GM21423 (cell line): Measurements from ENCODE around the gene MRPL22.
A peak's percentile ranks its signal among the peaks of the same experiment; 100 is the strongest.
"Not testable (repeated sequence)": the region's sequence is repeated elsewhere in the genome, so short reads cannot be mapped to it uniquely, and the experiment has no call there.

ENCODE experiments used
- ATAC-seq: cut with Tn5 transposase; IDR thresholded peaks from one replicate; pipeline ENCODE4 v1.9.1; 2021; ENCODE audit warnings: mild to moderate bottlenecking, moderate library complexity; ENCODE audit not compliant: unreplicated experiment

Gene MRPL22

DNA sequence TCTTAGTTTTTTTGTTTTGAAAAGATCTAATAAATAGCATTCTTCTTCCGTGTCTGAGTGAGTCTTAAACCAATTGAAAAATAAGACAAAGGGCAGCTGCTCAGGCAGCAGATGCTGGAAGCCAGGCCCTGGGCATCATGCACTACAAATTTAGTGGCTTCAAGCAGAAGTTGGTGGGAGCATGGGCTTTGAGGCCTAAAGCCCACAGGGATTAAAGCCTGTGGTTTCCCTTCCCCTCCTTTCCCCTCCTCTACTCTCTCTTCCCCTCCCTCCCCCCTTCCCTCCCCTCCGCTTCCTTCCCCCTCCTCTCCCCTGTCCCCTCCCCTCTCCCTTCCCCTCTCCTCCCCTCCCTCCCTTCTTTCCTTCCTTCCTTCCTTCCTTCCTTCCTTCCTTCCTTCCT is 52.6 kb downstream of the MRPL22 start:
- no peak for ATAC-seq

DNA sequence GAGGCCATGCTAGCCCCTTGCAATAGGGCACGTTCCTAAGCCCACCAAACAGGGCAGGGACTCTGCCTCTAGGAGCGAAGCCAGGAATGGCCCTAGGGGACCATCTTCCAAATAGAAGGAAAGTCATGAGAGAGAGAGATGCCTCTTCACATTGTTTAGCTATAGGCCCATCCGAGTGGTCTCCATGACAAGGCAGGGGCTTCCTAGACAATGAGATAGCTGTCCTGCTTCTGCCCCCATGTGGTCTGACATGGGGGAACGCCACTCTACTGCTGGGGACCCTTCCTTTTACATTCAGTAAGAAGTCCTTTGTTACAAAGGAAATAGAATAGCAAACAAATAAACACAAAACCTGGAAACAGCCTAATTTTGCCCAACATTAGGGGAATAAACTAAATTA is 54.8 kb downstream of the MRPL22 start:
- ATAC-seq: no peak

DNA sequence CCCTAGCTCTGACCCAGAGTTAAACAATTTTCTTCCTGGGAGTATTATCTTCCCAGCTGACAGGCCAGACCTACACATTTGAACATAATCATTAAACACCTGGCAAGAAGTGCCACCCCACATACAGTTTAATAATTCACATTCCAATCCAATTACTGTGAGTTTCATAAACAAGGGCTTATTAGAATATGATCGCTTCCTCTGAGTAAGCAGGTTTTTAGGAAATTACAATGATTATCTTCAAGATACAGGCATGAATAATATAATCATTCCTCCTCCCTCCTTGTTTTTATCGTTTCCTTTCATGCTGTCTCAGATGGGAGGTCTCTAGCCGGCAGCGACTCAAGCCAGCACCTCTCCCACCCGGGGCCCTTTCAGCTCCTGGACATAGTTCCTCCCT is 56.9 kb downstream of the MRPL22 start:
- ATAC-seq: no peak

DNA sequence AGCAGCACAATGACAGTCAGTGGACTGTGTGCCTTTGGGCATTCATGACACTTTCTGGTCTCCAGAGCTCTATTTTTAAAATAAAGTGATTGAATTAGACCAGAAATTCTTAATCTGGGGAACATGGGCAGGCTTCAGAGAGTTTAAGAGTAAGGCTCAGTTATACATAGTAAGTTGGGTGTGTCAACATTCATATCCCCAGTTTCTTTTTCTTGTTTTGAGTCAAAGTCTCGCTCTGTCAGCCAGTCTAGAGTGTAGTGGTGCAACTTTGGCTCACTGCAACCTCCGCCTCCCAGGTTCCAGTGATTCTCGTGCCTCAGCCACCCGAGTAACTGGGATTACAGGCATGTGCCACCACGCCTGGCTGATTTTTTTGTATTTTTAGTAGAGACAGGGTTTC is 59.0 kb downstream of the MRPL22 start:
- ATAC-seq: no peak

DNA sequence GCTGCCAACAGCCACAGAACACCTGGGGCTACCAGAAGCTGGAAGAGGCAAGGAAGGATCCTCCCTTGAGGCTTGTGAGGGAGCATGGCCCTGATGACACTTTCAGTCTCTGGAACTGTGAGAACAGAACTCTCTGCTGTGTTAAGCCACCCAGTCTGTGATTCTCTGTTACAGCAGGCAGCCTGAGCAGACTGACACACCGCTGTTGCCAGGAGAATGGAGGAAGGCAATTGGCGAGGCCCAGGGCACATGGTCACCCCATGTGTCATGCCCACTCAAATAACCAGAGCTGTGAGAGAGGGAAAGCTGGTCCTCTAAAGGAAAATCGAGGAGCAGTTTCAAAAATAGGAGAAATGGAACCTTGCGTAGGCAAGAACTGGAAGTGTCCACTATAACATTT is 60.6 kb downstream of the MRPL22 start:
- ATAC-seq: no peak

DNA sequence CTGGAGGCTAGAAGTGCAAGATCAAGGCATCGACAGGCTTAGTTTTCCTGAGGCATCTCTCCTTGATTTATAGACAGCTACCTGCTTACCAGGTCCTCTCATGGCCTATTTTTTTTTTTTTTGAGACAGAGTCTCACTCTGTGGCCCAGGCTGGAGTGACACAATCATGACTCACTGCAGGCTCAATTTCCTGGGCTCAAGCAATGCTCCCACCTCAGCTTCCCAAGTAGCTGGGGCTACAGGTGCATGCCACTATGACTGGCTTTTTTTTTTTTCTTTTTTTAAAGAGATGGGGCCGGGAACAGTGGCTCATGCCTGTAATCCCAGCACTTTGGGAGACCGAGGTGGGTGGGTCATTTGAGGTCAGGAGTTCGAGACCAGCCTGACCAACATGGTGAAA is 61.8 kb downstream of the MRPL22 start:
- ATAC-seq: not testable (repeated sequence)

DNA sequence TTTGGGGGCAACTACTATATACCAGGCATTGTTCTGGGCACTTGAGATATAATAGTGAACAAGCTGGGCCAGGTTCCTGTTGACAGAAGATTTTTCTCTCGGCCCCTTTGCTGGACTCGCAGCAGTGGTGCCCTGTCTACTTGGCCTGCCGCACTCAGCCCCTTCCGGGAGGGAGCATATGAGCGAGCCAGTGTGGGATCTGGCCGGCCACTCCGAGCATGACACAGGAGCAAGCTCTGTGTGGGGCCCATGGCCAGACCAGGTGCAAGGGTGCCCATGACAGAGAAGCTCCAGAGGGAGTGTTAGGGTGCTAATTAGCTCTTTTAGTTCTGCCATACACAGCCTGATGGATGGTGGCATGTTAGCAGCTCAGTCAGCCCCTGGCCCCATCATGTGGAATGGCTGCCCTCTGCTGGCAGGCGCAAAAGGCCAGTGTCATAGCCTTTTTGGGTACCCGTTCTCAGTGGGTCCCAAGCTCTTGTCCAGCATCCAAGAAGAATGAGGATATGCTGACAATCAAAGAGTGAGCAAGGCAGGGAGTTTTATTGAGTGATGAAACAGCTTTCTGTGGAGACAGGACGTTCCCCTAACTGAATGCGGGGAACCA is 63.4 kb downstream of the MRPL22 start:
- no peak for ATAC-seq

DNA sequence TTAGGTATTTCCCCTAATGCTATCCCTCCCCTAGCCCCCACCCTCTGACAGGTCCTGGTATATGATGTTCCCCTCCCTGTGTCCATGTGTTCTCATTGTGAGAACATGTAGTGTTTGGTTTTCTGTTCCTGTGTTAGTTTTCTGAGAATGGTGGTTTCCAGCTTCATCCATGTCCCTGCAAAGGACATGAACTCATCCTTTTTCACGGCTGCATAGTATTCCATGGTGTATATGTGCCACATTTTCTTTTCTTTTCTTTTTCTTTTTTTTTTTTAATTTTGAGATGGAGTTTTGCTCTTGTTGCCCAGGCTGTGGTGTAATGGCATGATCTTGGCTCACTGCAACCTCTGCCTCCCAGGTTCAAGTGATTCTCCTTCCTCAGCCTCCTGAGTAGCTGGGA is 65.4 kb downstream of the MRPL22 start:
- ATAC-seq: not testable (repeated sequence)

DNA sequence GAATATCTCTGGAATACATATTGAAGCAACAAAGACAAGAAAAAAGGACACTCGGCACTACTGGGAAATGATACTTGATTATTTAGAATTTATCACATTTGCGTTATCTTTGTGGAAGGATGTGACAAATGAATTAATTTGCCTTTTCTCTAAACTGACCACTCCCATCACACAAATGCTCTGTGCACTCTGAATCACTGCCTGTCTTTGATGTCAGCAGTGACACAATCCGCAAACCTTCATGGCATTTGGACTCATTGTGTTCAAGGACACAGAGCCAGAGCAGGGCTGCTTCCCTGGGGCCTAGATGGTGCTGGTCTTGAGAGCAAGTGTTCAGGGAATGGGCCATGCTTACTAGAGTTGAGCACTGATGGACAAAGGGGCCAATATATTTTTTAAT is 67.8 kb downstream of the MRPL22 start:
- no peak for ATAC-seq

DNA sequence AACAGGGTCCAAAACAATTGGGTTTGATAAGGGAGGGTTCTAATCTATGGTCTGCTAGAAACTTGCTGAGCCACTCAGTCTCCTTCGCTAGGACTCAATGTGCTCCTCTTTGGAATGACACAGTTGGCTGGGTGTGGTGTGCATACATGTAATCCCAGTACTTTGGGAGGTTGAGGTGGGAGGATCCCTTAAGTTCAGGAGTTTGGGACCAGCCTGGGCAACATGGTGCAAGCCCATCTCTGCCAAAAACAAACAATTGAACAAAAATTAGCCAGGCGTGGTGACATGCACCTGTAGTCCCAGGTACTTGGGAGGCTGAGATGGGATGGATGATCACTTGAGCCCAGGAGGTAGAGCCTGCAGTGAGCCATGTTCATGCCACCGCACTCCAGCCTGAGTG is 70.0 kb downstream of the MRPL22 start:
- no peak for ATAC-seq

DNA sequence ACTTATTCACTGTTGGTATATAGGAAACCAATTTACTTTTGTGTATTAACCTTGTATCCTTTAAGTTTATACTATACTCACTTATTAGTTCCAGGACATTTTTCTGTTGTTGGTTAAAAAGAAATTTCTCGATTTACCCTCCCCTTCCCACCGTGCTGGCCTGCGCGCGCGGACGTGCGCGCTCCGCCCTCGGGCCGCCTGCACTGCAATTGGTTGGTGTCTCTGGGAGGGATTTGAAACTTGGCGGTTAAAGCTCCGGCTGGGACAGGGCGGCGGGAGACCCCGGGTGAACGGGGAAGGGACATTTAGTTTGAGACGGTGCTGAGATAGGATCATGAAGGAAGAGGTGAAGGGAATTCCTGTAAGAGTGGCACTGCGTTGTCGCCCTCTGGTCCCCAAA is 72.7 kb downstream of the MRPL22 start, which contains the start of gene KIF4B:
KIF4B (plus strand) TSS at position 230 of the 400 bp plus-strand sequence; CDS start at position 335, 105 bp downstream.
- ATAC-seq: no peak

DNA sequence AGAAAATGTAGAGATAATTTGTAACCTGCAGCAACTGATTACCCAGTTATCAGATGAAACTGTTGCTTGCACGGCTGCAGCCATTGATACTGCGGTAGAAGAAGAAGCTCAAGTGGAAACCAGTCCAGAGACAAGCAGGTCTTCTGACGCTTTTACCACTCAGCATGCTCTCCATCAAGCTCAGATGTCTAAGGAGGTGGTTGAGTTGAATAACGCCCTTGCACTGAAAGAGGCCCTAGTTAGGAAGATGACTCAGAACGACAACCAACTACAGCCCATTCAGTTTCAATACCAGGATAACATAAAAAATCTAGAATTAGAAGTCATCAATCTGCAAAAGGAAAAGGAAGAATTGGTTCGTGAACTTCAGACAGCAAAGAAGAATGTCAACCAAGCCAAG is 74.4 kb downstream of the MRPL22 start:
- no peak for ATAC-seq

DNA sequence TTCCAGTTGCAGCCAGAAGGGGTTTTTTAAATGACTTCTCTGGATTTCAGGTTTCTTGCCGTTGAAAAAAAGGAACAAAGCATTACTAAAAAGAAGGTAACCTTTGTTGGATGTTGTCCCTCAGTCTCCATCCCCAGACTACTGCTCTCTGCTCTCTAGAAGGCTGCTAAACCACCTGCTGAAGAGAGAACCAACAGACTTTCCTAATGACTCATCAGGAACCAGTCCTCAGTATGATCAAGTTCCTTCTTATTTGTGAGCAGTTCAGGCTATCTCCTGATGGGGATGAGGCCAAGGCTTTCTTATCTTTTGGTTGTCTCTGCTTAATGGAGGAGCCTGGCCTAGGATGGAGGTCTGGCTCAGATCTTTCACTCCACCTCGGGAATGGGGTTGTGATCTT is 76.7 kb downstream of the MRPL22 start:
- peak; percentile 98 for ATAC-seq
